ENCODE measurements around the gene SLC25A4.

DNA sequence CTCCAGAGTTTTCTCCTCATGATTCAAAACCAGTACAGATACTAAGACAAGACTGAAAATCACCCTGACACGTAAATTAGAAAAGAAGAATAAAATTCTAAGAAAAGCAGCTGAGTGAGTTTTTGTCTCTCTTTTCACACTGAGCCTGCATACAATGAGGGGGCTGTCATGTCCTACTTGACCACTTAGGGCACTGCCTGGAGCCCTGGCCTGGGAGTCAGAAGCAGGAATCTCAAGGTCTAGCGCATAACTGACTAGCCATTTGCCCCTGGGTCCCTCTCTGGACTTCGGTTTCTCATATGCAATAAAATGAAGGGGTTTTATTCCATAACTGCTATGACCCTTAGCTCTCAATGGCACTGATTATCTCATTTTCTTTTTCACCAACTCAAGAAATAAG, 36.7 kb upstream of the SLC25A4 start:
- TF ChIP-seq, protein P1, sequence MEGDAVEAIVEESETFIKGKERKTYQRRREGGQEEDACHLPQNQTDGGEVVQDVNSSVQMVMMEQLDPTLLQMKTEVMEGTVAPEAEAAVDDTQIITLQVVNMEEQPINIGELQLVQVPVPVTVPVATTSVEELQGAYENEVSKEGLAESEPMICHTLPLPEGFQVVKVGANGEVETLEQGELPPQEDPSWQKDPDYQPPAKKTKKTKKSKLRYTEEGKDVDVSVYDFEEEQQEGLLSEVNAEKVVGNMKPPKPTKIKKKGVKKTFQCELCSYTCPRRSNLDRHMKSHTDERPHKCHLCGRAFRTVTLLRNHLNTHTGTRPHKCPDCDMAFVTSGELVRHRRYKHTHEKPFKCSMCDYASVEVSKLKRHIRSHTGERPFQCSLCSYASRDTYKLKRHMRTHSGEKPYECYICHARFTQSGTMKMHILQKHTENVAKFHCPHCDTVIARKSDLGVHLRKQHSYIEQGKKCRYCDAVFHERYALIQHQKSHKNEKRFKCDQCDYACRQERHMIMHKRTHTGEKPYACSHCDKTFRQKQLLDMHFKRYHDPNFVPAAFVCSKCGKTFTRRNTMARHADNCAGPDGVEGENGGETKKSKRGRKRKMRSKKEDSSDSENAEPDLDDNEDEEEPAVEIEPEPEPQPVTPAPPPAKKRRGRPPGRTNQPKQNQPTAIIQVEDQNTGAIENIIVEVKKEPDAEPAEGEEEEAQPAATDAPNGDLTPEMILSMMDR (IDR thresholded peaks at IDR 0.05), result no peak
- no peak for TF ChIP-seq POLR2A (IDR thresholded peaks at IDR 0.05)

Measured in testis (tissue), 2 donors.